HT-29 (cell line): ENCODE results near the gene TACC3. TPM values are rescaled to one million over a fixed set of nuclear protein-coding genes. Genes with fewer than 3 reads are reported as not detected.

ENCODE experiments used
- DNase-seq: peaks from one replicate; pipeline ENCODE4 v3.0.0-alpha.2; 2015; ENCODE audit warnings: low spot score
- small RNA-seq: library from RNA; depleted of rRNA; stranded (forward); fragments of <200 nt; gene quantifications from one replicate; pipeline ENCODE3, GENCODE V24; 2014
- total RNA-seq: library from RNA; depleted of rRNA; stranded (reverse); fragments of >200 nt; shearing (Covaris generic); gene quantifications from 2 replicates; pipeline ENCODE4 v1.2.3, GENCODE V29; 2014; rRNA removed

The TACC3 gene
- total RNA-seq, 1 experiment from 2014 or later = 71.2 TPM

- DNase-seq = peak; percentile 63
Measured at GRCh38 chr4:1792832-1793495, 71.6 kb downstream of the TACC3 start, which contains the start of gene FGFR3. TSS of gene FGFR3 (plus strand) at chr4:1793293. CDS start at chr4:1793935, 642 bp downstream.

- no peak for DNase-seq
Measured at GRCh38 chr4:1793496-1793840, 72.1 kb downstream of the TACC3 start.

GRCh38 chr4:1793940-1794808 lies 72.9 kb downstream of the TACC3 start:
- peak; percentile 27 for DNase-seq

Small RNAs within 50 kb of the gene (small RNA-seq; reads per million reads assigned to genes)
- not detected for gene RF00019

Other genes with a start within 250 kb of the TACC3 start
- gene FAM53A, start 37.2 kb upstream of the TACC3 start, total RNA-seq = 2.4 and 2.6 TPM in 2 replicates
- gene SLBP, start 9.2 kb upstream of the TACC3 start, total RNA-seq = 147 and 183 TPM in 2 replicates
- gene TMEM129, start 198 bp upstream of the TACC3 start, total RNA-seq = 94.2 and 111 TPM in 2 replicates
- 73.4 and 77.0 TPM in 2 replicates for gene FGFR3, start 71.8 kb downstream of the TACC3 start, total RNA-seq
- 95.8 and 106 TPM in 2 replicates for gene LETM1, start 134.6 kb downstream of the TACC3 start, total RNA-seq
- gene NSD2, start 149.9 kb downstream of the TACC3 start, total RNA-seq = 70.5 and 73.7 TPM in 2 replicates